Endodermal cell (in vitro differentiated cells): ENCODE data around the gene MFRP. TPM values are rescaled to one million over a fixed set of nuclear protein-coding genes. Genes with fewer than 3 reads are reported as not detected.

Source experiments
- DNase-seq: peaks from one replicate; pipeline ENCODE4 v3.0.0-alpha.2; 2017
- H3K27ac ChIP-seq: 2 replicates; pipeline ENCODE4 v1.5.1; 2013; ENCODE audit warnings: mild to moderate bottlenecking, low read depth, low read length, moderate library complexity
- H3K27me3 ChIP-seq: 2 replicates; pipeline ENCODE4 v1.6.1; 2013; ENCODE audit warnings: mild to moderate bottlenecking, low read length, moderate library complexity; ENCODE audit not compliant: insufficient read depth, control insufficient read depth, poor library complexity, severe bottlenecking
- H3K36me3 ChIP-seq: 2 replicates; pipeline ENCODE4 v1.7.0; 2013; ENCODE audit warnings: mild to moderate bottlenecking, low read length, moderate library complexity; ENCODE audit not compliant: control insufficient read depth, insufficient read depth
- H3K4me1 ChIP-seq: one replicate; pipeline ENCODE4 v1.7.0; 2013; ENCODE audit warnings: low read length; ENCODE audit not compliant: control insufficient read depth, insufficient read depth
- H3K4me3 ChIP-seq: 2 replicates; pipeline ENCODE4 v1.5.1; 2013; ENCODE audit warnings: mild to moderate bottlenecking, low read length, moderate library complexity
- H3K9ac ChIP-seq: 2 replicates; pipeline ENCODE4 v1.6.1; 2013; ENCODE audit warnings: mild to moderate bottlenecking, low read length, moderate library complexity; ENCODE audit not compliant: poor library complexity, severe bottlenecking; ENCODE audit errors: extremely low read depth
- H3K9me3 ChIP-seq: 2 replicates; pipeline ENCODE4 v1.6.1; 2013; ENCODE audit warnings: mild to moderate bottlenecking, low read length, moderate library complexity; ENCODE audit not compliant: control insufficient read depth
- H3K27ac Mint-ChIP-seq: 2 replicates; pipeline ENCODE4 v1.8.0; 2020; ENCODE audit warnings: mixed read lengths
- H3K27me3 Mint-ChIP-seq: 2 replicates; pipeline ENCODE4 v1.8.0; 2021; ENCODE audit warnings: mild to moderate bottlenecking, mixed read lengths; ENCODE audit not compliant: insufficient read depth
- H3K36me3 Mint-ChIP-seq: 2 replicates; pipeline ENCODE4 v1.8.0; 2020; ENCODE audit warnings: low read depth, mixed read lengths
- H3K4me1 Mint-ChIP-seq: 2 replicates; pipeline ENCODE4 v1.8.0; 2020; ENCODE audit warnings: mixed read lengths
- H3K4me3 Mint-ChIP-seq: 2 replicates; pipeline ENCODE4 v1.8.0; 2020; ENCODE audit warnings: mild to moderate bottlenecking, moderate library complexity, mixed read lengths
- H3K9me3 Mint-ChIP-seq: 2 replicates; pipeline ENCODE4 v1.8.0; 2020; ENCODE audit warnings: mild to moderate bottlenecking, mixed read lengths
- CTCF ChIP-seq: fragments of 200-600 bp; sonication (generic); conservative IDR thresholded peaks from 2 replicates; pipeline ENCODE4 v1.5.0; 2021; ENCODE audit warnings: antibody characterized with exemption, mild to moderate bottlenecking
- WGBS, 2 experiments: methylation state at CpG; one replicate each; pipeline versions ENCODE4 v1.1.5 to v1.1.7; 2013; ENCODE audit warnings: missing lambda C conversion rate in 2 of 2, mixed read lengths in 1 of 2; ENCODE audit not compliant: insufficient coverage in 1 of 2, insufficient read length in 1 of 2; 5-methylcytosine and 5-hydroxymethylcytosine counted together
- long read RNA-seq, 4 experiments: library from polyadenylated mRNA in 2 of 4; library from RNA in 1 of 4; library from capped mRNA in 1 of 4; stranded (forward) in 3 of 4; unstranded in 1 of 4; transcript quantifications; one replicate each; pipeline ENCODE4 v2.0.0, GENCODE V29; 2020 to 2021; ENCODE audit warnings: inconsistent platforms in 1 of 4
- polyA plus RNA-seq, 2 experiments: library from polyadenylated mRNA; stranded (reverse); fragments of 50-300 nt; gene quantifications; one replicate each; pipeline ENCODE4 v1.2.3, GENCODE V29; 2013
- total RNA-seq, 2 donors: library from RNA; stranded (reverse); fragmentation: NEBNext Ultra II Directional in 1 of 2; extraction: Animal tissue kit (Norgen Biotek cat#: 25700) in 1 of 2; gene quantifications; 2 replicates in 1 of 2; 3 replicates in 1 of 2; pipeline ENCODE4 v1.2.1, GENCODE V29; 2021

MFRP gene
- total RNA-seq, result not detected
- not detected for polyA plus RNA-seq (2013, experiment 1 of 2)
- polyA plus RNA-seq (2013, experiment 2 of 2), result not detected
- long read RNA-seq, experiment 1, result 0 reads
- long read RNA-seq, experiment 2, result 0 reads
- long read RNA-seq, experiment 3, result 0 reads
- long read RNA-seq, experiment 4, result 0 reads

GRCh38 chr11:119346605-119347004, at the start of gene MFRP:
Gene MFRP, minus strand, starts transcription at chr11:119346705. Its CDS starts 192 bp downstream, at chr11:119346513.
- no peak within 1 kb of the TSS for H3K27ac ChIP-seq
- H3K36me3 Mint-ChIP-seq, result no peaks in the 10 kb centered on the region
- no peaks in the 10 kb centered on the region for H3K4me1 Mint-ChIP-seq
- H3K27me3 ChIP-seq, result peaks cover 48% of the 10 kb centered on the region
- H3K4me3 ChIP-seq, result no peak within 1 kb of the TSS
- H3K4me1 ChIP-seq, result no peaks in the 10 kb centered on the region
- no peaks in the 10 kb centered on the region for H3K36me3 ChIP-seq
- 79 to 83% methylated on average over 1 to 6 of the region's 6 CpGs for WGBS, 2 experiments
- no peaks in the 10 kb centered on the region for H3K9me3 ChIP-seq
- H3K9ac ChIP-seq, result no peak within 1 kb of the TSS
- no peak for TF ChIP-seq CTCF
- H3K4me3 Mint-ChIP-seq, result no peak within 1 kb of the TSS
- H3K9me3 Mint-ChIP-seq, result peaks cover 1% of the 10 kb centered on the region
- DNase-seq, result no peak
- H3K27me3 Mint-ChIP-seq, result peaks cover 73% of the 10 kb centered on the region
- H3K27ac Mint-ChIP-seq, result no peak within 1 kb of the TSS

GRCh38 chr11:119391275-119391674, 44.8 kb upstream of the MFRP start:
- Histone ChIP-seq H3K27me3 (no peaks in the 10 kb centered on the region), H3K9ac (no peak overlapping the region), H3K4me3 (no peak overlapping the region), H3K27ac (no peak overlapping the region), H3K9me3 (no peaks in the 10 kb centered on the region), H3K36me3 (no peaks in the 10 kb centered on the region), H3K4me1 (no peaks in the 10 kb centered on the region)
- TF ChIP-seq CTCF, result no peak
- no peaks in the 10 kb centered on the region for H3K36me3 Mint-ChIP-seq
- no peak overlapping the region for H3K4me3 Mint-ChIP-seq
- H3K27ac Mint-ChIP-seq, result no peak overlapping the region
- WGBS, 2 experiments, result 89 to 94% methylated on average over 5 to 7 of the region's 7 CpGs
- no peaks in the 10 kb centered on the region for H3K9me3 Mint-ChIP-seq
- H3K27me3 Mint-ChIP-seq, result peaks cover 5% of the 10 kb centered on the region
- H3K4me1 Mint-ChIP-seq, result peaks cover 5% of the 10 kb centered on the region
- no peak for DNase-seq

- peak; percentile 92 for DNase-seq
Observed at GRCh38 chr11:119389611-119390254, 43.2 kb upstream of the MFRP start.

More at GRCh38 chr11:119389611-119390254, 43.2 kb upstream of the MFRP start:
- 74 to 80% methylated on average over 4 to 5 of the region's 5 CpGs for WGBS, 2 experiments
- Mint-ChIP-seq H3K36me3 (no peaks in the 10 kb centered on the region), H3K4me3 (no peak overlapping the region), H3K27ac (no peak overlapping the region), H3K4me1 (peaks cover 5% of the 10 kb centered on the region), H3K9me3 (no peaks in the 10 kb centered on the region), H3K27me3 (peaks cover 4% of the 10 kb centered on the region)
- Histone ChIP-seq H3K27me3 (no peaks in the 10 kb centered on the region), H3K27ac (no peak overlapping the region), H3K4me1 (no peaks in the 10 kb centered on the region), H3K4me3 (no peak overlapping the region), H3K9me3 (no peaks in the 10 kb centered on the region), H3K9ac (no peak overlapping the region), H3K36me3 (no peaks in the 10 kb centered on the region)
- peak; percentile 77 for TF ChIP-seq CTCF
